ENCODE data around the gene ADPRHL1.

Gene ADPRHL1

GRCh38 chr13:113405481-113406300, 47.6 kb downstream of the ADPRHL1 start:
- H3K27ac ChIP-seq (ENCODE audit: low read length): no peak overlapping the region
- no peak overlapping the region for H2AFZ ChIP-seq (ENCODE audit: low read length)
- no peak overlapping the region for H3K4me2 ChIP-seq (ENCODE audit: low read depth, low read length)

GRCh38 chr13:113404723-113405471, 48.4 kb downstream of the ADPRHL1 start:
- Histone ChIP-seq H3K9me3 (replicated peaks; ENCODE audit: insufficient read depth, low read length) (no peaks in the 10 kb centered on the region), H3K27ac (ENCODE audit: low read length) (no peak overlapping the region), H3K36me3 (replicated peaks; ENCODE audit: insufficient read depth, low read length) (no peaks in the 10 kb centered on the region), H3K79me2 (ENCODE audit: low read length) (no peaks in the 10 kb centered on the region), H3K4me3 (ENCODE audit: low read length) (no peak overlapping the region), H3K27me3 (replicated peaks; ENCODE audit: insufficient read depth, low read length) (peaks cover 97% of the 10 kb centered on the region), H4K20me1 (ENCODE audit: insufficient read depth, low read length) (no peaks in the 10 kb centered on the region), H3K9ac (ENCODE audit: low read length) (no peak overlapping the region), H3F3A (ENCODE audit: insufficient read depth, low read length) (no peaks in the 10 kb centered on the region), H2AFZ (ENCODE audit: low read length) (no peak overlapping the region), H3K4me2 (ENCODE audit: low read depth, low read length) (no peak overlapping the region), H3K9me2 (replicated peaks; ENCODE audit: insufficient read depth, low read length) (no peaks in the 10 kb centered on the region), H3K4me1 (ENCODE audit: low read length) (peaks cover 7% of the 10 kb centered on the region; the same call in 1 of the 2 replicates)
- TF ChIP-seq CTCF (IDR thresholded peaks at IDR 0.05; ENCODE audit: low read length): no peak
- TF ChIP-seq EZH2phosphoT487 (IDR thresholded peaks at IDR 0.05; ENCODE audit: low read length): no peak
- no peak for TF ChIP-seq EZH2 (optimal IDR thresholded peaks at IDR 0.05; ENCODE audit: low read depth, low read length)
- no peak for DNase-seq

More at GRCh38 chr13:113405481-113406300, 47.6 kb downstream of the ADPRHL1 start:
- Histone ChIP-seq H3K36me3 (replicated peaks; ENCODE audit: insufficient read depth, low read length) (no peaks in the 10 kb centered on the region), H3K9me2 (replicated peaks; ENCODE audit: insufficient read depth, low read length) (no peaks in the 10 kb centered on the region), H4K20me1 (ENCODE audit: insufficient read depth, low read length) (no peaks in the 10 kb centered on the region), H3K79me2 (ENCODE audit: low read length) (no peaks in the 10 kb centered on the region), H3K9me3 (replicated peaks; ENCODE audit: insufficient read depth, low read length) (no peaks in the 10 kb centered on the region), H3K4me3 (ENCODE audit: low read length) (no peak overlapping the region), H3F3A (ENCODE audit: insufficient read depth, low read length) (no peaks in the 10 kb centered on the region), H3K9ac (ENCODE audit: low read length) (no peak overlapping the region), H3K4me1 (ENCODE audit: low read length) (peaks cover 4% of the 10 kb centered on the region; the same call in 1 of the 2 replicates), H3K27me3 (replicated peaks; ENCODE audit: insufficient read depth, low read length) (peaks cover 100% of the 10 kb centered on the region)
- no peak for DNase-seq
- TF ChIP-seq CTCF (IDR thresholded peaks at IDR 0.05; ENCODE audit: low read length) (no peak), EZH2phosphoT487 (IDR thresholded peaks at IDR 0.05; ENCODE audit: low read length) (no peak), EZH2 (optimal IDR thresholded peaks at IDR 0.05; ENCODE audit: low read depth, low read length) (no peak)

GRCh38 chr13:113404366-113404722, 48.9 kb downstream of the ADPRHL1 start:
- TF ChIP-seq EZH2 (optimal IDR thresholded peaks at IDR 0.05; ENCODE audit: low read depth, low read length): no peak
- no peak for TF ChIP-seq EZH2phosphoT487 (IDR thresholded peaks at IDR 0.05; ENCODE audit: low read length)
- TF ChIP-seq CTCF (IDR thresholded peaks at IDR 0.05; ENCODE audit: low read length): no peak
- Histone ChIP-seq H4K20me1 (ENCODE audit: insufficient read depth, low read length) (no peaks in the 10 kb centered on the region), H3K79me2 (ENCODE audit: low read length) (no peaks in the 10 kb centered on the region), H2AFZ (ENCODE audit: low read length) (no peak overlapping the region), H3K27me3 (replicated peaks; ENCODE audit: insufficient read depth, low read length) (peaks cover 97% of the 10 kb centered on the region), H3K36me3 (replicated peaks; ENCODE audit: insufficient read depth, low read length) (no peaks in the 10 kb centered on the region), H3K9me3 (replicated peaks; ENCODE audit: insufficient read depth, low read length) (no peaks in the 10 kb centered on the region), H3K4me2 (ENCODE audit: low read depth, low read length) (no peak overlapping the region), H3K9me2 (replicated peaks; ENCODE audit: insufficient read depth, low read length) (no peaks in the 10 kb centered on the region), H3K27ac (ENCODE audit: low read length) (no peak overlapping the region), H3K4me1 (ENCODE audit: low read length) (peaks cover 7% of the 10 kb centered on the region; the same call in 1 of the 2 replicates), H3K4me3 (ENCODE audit: low read length) (no peak overlapping the region), H3K9ac (ENCODE audit: low read length) (no peak overlapping the region), H3F3A (ENCODE audit: insufficient read depth, low read length) (no peaks in the 10 kb centered on the region)
- no peak for DNase-seq

All from MM.1S (cell line).